Bronchial epithelial cell (primary cell): ENCODE data around the gene GFAP. TPM values are rescaled to one million over a fixed set of nuclear protein-coding genes. Genes with fewer than 3 reads are reported as not detected.

ENCODE experiments used
- DNase-seq: peaks from one replicate; pipeline ENCODE4 v3.0.0-alpha.2; 2010; ENCODE audit warnings: low read depth
- FAIRE-seq: peaks from 2 replicates; lab custom pipeline; 2011; peaks lifted over from hg19 to GRCh38; lab: Jason Lieb, UNC
- H3K27me3 ChIP-seq: 2 replicates; pipeline ENCODE4 v1.5.1; 2011; ENCODE audit warnings: low read length; ENCODE audit not compliant: control insufficient read depth, insufficient read depth
- H3K36me3 ChIP-seq: 2 replicates; pipeline ENCODE4 v1.5.1; 2011; ENCODE audit warnings: low read length; ENCODE audit not compliant: control insufficient read depth, insufficient read depth
- H3K4me3 ChIP-seq: 2 replicates; pipeline ENCODE4 v1.5.1; 2011; ENCODE audit warnings: mild to moderate bottlenecking, low read depth, low read length, control low read depth
- total RNA-seq: library from RNA; depleted of rRNA; stranded (reverse); fragments of >200 nt; gene quantifications from 2 replicates; pipeline ENCODE4 v1.2.1, GENCODE V29; 2014
- TF ChIP-seq, protein P1 (sequence below): IDR thresholded peaks from 2 replicates; pipeline ENCODE4 v1.5.1; 2011; ENCODE audit warnings: mild to moderate bottlenecking, moderate library complexity, low read length, control low read depth, inconsistent platforms; ENCODE audit not compliant: insufficient read depth, severe bottlenecking

The GFAP gene
- total RNA-seq, 1 donor from 2014 or later: not detected

DNA sequence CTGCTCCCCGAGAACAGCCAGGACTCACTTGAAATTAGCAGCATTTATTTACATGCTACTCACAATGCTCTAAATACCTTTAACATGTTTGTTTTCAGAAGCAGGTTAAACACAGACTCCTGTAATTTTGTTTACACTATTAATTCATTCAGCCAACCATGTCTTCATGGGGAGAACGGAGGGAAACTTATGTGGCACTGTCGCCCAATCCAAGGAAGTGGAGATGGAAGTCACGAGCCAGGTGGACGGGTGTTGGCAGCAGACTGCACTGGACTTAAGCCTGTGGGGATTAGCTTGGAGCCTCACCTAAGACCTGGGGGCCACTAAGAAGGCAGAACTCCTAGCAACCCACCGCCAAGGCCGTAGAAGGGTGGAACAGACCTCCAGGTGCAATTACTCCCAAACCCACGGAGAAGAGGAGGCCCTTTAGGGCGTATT is 8.8 kb upstream of the GFAP start:
- Histone ChIP-seq H3K27me3 (no peaks in the 10 kb centered on the region), H3K4me3 (no peak overlapping the region), H3K36me3 (peaks cover 4% of the 10 kb centered on the region)
- FAIRE-seq: no peak
- DNase-seq: no peak
- TF ChIP-seq, protein P1, sequence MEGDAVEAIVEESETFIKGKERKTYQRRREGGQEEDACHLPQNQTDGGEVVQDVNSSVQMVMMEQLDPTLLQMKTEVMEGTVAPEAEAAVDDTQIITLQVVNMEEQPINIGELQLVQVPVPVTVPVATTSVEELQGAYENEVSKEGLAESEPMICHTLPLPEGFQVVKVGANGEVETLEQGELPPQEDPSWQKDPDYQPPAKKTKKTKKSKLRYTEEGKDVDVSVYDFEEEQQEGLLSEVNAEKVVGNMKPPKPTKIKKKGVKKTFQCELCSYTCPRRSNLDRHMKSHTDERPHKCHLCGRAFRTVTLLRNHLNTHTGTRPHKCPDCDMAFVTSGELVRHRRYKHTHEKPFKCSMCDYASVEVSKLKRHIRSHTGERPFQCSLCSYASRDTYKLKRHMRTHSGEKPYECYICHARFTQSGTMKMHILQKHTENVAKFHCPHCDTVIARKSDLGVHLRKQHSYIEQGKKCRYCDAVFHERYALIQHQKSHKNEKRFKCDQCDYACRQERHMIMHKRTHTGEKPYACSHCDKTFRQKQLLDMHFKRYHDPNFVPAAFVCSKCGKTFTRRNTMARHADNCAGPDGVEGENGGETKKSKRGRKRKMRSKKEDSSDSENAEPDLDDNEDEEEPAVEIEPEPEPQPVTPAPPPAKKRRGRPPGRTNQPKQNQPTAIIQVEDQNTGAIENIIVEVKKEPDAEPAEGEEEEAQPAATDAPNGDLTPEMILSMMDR: no peak

DNA sequence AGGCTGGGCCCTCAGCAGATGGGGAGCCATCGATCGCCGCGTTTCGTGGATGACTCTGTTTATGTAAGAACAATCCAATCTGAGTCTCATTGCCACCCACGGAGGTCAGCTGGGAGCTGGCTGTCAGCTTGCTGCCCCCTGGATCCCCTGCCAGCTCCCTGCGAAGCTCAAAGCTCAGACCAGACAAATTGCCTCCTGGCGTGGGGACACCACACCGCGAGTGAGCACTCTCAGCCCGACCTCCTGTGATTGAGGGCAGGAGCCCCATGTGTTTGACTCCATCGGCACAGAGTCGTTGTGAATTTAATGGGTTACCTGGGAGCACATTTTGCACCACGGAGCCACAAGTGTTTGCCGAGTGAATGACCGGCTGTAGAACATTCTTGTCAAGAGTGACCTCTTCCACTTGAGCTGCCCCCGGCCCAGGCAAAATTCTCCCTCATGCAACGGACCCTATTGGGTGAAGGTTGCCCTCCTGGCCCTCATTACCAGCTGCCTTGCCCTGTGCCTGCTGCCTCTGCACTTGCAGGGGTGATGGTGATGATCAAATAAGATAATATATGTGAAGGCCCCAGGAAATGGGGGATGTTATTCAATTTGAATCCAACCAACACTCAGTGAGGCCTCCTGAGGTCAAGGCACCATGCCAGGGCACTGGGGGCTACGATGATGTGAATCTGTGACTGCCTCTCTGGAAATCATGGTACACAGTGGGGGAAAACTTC is 7.6 kb upstream of the GFAP start:
- FAIRE-seq (no peak), DNase-seq (no peak)
- TF ChIP-seq, protein P1: no peak

DNA sequence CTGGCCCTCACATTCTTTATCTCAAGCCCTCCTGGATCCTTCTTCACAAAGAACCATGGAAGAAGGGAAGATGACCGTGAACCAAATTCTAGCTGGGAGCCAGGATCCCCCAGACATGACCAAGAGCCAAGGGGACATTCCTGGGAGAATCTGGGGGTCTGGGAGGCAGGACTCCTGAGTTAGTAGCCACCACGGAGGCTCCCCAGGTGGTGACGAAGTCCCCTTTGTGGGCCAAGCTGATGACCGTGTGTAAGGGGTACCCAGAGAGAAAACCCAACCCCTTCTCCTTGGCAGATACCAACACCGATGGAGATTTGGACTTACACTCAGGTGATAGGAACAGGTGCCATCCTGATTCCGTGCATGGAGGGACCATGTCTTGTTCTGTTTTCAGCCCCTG is 6.8 kb upstream of the GFAP start:
- Histone ChIP-seq H3K4me3 (no peak overlapping the region), H3K36me3 (no peaks in the 10 kb centered on the region), H3K27me3 (no peaks in the 10 kb centered on the region)
- DNase-seq: no peak
- FAIRE-seq: no peak
- TF ChIP-seq, protein P1: no peak

More for the DNA sequence above, 7.6 kb upstream of the GFAP start:
- H3K27me3 ChIP-seq: no peaks in the 10 kb centered on the region
- peaks cover 2% of the 10 kb centered on the region for H3K36me3 ChIP-seq
- no peak overlapping the region for H3K4me3 ChIP-seq

DNA sequence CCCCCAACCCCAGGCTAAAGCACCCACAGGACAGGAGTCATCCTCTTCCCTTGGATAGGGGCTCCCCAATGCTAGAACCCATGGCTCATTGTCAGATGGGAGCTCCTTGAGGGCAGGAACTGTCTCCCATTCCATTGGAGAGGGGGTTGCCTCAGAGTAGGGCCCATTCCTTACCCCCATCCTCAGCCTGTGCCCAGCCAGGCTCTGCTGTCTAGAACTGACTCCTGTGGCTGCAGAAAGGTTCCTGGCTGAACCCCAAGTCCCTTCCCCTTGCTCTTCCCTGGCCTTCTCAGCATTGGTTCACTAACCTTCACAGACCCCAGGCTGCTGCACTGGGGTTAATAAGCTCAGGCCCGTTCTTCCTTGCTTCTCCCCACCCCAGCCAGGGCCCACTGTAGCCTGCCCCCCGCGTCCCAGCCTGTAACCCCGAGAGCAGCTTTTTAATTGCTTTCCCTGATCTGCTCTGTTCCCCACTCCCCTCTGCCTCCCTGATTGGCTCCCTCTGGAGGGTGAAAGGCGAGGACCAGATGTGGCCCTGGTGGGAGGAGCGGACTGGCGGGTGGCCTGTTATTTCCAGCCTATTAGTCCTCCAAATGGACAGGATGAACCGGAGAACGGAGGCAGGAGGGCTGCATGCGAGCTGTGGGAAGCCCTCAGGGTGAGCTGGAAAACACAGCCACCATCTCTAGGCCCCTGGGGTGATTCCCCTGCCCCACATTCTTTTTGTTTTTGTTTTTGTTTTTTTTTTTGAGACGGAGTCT is 6.0 kb upstream of the GFAP start:
- FAIRE-seq (no peak), DNase-seq (no peak)
- TF ChIP-seq, protein P1: no peak
- Histone ChIP-seq H3K36me3 (no peaks in the 10 kb centered on the region), H3K27me3 (no peaks in the 10 kb centered on the region), H3K4me3 (no peak overlapping the region)

DNA sequence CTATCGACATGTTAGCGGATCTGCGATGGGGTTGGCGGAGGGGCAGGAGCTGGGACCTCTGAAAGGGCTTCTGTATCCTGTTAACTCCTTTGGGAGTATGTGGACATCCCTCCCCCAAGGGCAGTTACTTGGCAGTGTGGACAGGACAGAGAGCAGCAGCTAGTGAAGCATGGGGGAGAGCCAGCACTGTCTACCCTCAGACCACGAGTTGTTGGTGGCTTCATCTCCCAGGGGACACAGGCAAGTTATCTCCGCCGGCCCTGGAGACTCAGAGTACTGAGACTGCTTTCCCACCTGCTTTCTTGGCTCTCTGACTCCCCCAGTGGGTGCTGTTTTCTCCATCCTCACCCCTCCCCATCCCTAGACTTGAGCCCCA is 5.3 kb upstream of the GFAP start:
- DNase-seq: no peak
- Histone ChIP-seq H3K4me3 (no peak overlapping the region), H3K27me3 (no peaks in the 10 kb centered on the region), H3K36me3 (no peaks in the 10 kb centered on the region)
- TF ChIP-seq, protein P1: no peak
- FAIRE-seq: no peak
